HG03066 (cell line): ENCODE measurements around the gene SMG6.
A peak's percentile ranks its signal among the peaks of the same experiment; 100 is the strongest.

Experiments
- ATAC-seq: cut with Tn5 transposase; IDR thresholded peaks from one replicate; pipeline ENCODE4 v1.9.1; 2021; ENCODE audit warnings: low read depth; ENCODE audit not compliant: unreplicated experiment

The SMG6 gene

DNA sequence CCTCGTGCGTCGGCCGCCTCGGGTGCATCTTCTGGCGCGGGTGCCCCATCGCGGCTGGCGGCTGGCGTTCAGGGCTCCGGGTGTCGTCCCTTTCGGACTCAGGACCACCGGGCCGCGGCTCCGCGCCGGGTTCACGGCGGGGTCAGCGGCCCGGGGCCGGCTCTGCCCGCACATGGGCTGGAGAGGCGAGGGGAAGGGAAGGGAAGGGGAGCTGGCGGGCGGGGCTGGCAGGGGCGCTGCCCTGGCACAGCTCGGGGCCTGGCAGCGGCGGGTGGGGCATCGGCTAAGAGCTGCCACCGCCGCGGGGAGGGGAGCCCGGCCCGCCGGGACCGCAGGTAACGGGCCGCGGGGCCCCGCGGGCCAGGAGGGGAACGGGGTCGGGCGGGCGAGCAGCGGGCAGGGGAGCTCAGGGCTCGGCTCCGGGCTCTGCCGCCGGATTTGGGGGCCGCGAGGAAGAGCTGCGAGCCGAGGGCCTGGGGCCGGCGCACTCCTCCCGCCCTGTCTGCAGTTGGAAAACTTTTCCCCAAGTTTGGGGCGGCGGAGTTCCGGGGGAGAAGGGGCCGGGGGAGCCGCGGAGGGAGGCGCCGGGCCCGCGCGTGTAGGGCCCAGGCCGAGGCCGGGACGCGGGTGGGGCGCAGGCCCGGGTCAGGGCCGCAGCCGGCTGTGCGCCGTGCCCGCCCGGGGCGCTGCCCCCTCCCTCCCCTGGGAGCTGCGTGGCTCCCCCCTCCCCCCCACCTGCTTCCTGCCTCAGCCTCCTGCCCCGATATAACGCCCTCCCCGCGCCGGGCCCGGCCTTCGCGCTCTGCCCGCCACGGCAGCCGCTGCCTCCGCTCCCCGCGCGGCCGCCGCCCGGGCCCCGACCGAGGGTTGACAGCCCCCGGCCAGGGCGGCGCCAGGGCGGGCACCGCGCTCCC is 248.0 kb downstream of the SMG6 start:
- ATAC-seq = no peak

DNA sequence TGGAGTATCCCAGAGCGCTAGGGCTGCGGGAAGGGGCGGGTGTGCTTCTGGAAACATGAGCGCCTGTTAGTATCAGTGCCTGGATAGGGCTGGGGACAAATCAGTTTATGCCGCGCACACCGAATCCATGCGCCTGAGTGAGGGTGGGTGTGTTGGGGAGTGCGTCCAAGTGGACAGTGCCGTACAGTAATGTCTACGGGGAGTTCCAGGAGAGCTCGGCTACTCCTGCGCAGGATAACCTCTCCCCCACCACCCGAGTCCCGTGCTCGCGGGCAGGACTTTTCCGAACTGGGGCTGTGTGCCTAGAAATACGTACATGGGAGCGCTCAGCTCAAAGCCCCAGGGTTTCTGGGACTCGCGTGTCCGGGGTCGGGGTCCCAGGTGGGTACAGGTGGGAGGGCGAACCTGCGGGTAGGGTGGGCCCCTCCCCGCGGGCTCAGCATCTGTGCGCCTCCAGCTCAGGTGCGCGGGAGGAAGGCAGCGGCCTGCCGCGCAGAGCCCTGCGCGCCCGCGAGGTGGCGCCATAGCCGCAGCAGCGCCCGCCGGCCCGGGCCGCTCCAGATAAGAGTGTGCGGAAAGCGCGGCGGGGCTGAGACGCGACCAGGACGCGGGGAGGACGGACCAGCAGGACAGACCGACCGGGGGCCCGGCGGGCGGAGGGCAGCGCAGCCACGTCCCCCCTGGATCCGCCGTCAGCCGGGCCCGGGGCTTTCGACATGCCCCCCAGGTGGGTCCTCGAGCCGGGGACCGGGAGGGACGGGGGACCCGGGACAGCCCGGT is 248.9 kb downstream of the SMG6 start, which contains the start of gene HIC1:
Gene HIC1, plus strand, starts transcription at position 592 of the 780 bp plus-strand sequence. CDS start 1,588 bp downstream, outside the sequence.
- ATAC-seq = no peak

DNA sequence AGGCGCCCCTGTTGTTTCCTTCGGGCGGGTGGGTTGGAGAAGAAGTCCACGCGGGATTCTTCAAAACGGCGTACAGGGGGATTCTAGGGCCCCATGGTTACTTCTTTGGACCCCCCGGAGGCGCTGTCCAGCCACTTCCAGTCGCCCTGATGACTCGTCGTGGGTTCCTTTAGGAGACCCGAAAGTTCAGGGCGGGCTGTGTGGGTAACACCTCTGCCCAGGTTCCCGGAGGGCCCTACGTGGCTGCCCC is 249.4 kb downstream of the SMG6 start:
- no peak for ATAC-seq

DNA sequence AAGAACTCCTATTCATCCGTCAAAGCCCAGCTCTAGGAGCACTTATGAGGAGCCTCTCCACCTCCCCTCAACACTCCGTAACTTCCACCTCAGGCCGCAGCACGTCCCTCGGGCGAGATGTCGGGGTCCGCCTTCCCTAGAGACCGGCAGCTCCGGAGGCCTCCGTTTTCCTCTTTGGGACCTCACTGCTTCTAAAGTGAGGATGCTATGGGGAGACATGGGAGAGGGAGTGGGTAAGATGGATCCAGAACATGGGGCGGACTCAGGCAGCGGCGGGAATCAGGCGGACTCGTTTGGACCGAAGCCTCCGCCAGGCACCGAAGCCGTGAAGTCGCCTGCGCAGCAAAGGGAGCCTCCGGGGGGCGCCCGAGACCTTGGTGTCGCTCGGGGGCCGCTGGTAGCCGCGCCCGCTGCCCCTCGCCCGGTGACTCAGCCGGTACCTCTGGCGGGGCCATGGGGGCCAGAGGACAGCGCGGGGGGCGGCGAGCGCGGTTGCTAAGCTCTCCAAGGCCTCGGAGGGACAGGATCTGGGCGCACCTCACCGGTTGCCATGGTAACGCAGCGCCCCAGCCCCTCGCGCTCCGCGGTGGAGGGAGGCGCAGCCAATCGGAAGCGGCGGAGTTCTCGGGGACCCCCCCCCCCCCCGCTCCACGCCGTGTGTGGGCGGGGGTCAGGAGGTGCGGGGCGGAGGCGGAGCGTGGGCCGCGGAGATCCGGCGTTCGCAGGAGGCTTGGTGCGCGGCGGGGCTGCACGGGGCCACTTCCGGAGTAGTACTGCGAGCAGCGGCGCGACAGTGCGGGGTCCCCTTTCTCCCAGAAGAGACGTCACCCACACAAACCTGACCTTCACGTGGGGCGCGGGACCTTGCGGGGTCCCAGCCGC is 250.0 kb downstream of the SMG6 start:
- ATAC-seq = no peak

DNA sequence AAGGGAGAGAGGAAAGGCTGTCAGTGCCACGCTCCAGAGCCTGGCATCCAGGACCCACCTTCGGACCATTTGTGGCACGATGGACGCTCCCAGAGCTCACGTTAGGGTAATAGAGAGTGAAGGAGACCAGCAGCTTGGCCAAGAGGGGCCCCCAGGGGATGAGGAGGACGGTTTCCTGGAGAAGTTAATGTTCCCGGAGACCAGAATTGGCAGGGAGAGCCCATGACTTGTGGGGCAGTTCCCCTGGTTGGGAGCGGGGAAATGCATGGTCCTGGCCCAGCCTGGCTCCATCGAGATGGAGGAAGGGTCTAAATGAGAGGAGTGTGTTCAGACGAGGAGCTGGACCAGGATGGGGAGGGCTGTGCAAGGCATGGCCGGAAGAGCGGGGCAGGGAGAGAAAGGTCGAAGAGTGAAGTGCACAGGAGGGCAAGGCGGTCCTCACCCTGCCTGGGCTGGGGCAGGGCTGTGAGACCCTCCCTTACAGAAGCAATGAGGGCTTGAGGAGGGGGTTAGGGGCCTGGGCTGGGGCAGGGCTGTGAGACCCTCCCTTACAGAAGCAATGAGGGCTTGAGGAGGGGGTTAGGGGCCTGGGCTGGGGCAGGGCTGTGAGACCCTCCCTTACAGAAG is 251.5 kb downstream of the SMG6 start:
- no peak for ATAC-seq

DNA sequence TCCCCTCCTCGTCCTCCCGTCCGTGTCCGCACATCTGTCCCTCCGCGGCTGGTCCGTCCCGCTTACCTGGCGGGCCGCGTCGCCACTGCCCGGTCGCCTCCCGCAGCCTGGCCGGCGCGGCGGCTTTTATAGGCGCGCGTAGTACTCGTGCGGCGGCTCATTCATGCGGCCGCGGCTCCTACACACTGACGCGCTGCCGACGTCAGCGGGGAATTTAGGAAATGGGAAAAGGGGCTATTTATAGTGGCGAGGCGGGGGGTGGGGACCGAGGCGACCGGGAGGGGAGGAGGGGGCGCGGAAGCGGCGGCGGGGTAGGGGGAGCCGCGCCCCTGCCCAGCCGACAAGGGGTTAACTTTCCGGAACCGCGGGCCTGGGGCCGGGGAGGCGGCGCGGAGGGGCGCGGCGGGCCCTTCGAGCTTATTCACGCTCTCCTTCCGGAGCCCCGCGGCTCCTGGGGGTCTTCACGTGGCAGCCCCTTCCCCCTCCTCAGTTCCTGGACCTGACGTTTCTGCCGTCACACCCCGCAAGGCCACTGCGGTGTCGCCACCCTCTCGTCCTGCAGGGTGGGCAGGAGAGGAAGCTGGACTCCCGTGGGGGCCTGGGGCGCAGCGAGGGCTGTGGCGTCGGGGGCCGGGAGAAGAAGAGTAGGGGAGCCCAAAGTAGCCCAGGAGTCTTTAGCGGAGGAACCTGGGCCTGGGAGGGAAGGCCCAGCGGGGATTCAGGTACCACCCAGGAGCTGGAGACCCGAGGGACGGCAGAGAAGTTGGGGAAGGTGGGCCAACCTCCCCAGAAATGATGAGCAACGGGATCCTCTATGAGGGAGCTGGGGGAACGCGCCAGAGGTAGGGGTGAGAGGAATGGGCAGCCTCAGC is 252.3 kb downstream of the SMG6 start:
- ATAC-seq = no peak

DNA sequence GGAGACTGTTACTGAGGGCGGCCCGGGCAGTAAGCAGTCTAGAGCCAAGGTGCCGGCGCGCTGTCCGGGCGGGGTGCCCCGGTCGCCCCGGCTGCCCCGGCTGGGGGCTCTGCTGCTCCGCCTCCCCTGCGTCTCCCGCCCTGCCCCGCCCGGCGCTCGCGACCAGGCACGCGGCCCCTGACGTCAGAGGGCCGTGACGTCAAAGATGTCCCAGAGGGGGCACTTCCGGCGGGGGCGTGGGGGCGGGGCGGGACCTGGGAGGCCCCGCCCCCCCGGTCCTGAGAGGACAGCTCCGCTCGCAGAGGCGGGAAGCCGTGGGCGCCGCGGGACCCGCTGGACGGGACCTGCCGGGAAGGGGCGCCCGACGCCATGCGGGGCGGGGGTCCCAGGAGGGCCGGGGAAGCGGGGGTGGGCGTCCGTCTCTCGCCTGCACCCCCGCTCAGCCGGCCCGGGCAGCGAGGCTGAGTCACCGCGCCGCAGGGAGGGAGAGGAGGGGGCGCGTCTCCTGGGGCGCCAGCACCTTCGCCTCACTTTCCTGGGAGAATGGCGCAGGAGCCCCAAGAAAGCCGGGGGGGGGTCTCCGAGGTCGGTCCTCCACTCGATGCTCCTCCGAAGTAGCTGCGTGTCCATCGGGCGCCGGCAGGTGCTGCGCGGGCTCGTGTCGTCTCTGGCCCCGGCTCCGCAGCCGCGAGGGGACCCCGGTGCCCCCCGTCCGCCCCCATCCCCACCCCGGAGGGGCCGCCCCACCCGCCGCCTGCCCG is 253.1 kb downstream of the SMG6 start:
- peak; percentile 14 for ATAC-seq

DNA sequence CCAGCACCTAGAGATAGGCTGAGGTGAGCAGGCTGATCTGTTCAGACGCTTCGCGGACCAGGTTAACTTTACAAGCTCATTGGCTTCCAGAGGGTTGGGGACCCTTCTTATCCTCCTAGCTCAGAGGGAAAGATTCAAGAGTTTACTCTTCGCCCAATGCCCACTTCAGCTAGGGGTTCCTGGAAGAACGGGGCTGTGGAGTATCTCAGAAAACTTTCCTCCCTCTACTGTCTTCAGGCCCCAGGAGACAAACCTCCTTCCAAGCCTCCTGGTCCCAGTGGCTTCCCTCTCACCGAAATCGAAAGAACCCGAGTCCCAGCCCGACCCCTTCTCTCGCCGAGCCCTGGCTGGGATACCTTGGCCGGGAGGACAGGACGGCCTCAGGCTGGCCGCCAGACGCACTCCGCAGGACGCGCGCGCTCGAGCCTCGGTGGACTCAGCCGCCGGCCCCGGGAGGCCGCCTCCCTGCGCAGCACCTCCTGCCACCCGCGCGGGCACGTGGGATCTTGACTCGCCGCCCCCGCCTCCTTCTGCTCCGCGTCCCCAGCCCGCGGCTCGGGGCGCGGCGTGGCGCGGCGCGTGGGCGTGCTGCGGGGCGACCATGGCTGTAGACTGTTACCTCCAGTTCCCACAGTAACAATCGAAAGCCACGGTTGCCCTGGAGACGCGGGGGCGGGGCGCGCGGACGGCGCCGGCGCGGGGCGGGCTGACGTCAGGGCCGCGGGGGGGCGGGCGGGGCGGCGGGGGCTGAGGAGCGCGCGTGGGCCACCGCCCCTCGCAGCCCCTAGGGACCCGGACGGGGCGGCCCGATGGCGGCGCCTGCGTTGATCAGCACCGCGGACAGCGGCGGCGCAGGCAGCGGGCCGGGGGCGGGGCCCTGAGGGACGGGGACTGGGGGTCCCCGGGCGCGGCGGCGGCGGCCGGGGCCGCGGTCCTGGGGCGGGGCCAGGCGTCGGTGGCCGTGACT is 254.0 kb downstream of the SMG6 start:
- ATAC-seq = peak; percentile 39

DNA sequence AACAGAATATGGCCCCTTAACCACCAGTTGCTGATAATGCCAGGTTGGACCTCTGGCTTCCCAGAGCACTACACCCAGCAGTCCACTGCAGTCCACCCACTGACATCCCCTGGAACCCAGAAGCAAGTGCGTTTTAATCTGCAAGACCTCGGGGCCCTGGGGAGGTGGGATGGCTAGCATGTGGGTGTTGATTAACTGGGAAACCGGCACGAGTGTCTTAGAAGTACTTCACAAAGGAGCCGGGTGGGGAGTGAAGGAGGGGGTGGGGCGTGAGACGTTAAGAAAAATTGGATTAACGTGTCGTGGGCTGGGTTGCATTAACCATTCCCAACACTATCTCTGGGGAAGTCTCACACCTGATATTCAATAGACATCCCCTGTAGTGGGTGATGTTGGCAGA is 254.8 kb downstream of the SMG6 start:
- no peak for ATAC-seq

DNA sequence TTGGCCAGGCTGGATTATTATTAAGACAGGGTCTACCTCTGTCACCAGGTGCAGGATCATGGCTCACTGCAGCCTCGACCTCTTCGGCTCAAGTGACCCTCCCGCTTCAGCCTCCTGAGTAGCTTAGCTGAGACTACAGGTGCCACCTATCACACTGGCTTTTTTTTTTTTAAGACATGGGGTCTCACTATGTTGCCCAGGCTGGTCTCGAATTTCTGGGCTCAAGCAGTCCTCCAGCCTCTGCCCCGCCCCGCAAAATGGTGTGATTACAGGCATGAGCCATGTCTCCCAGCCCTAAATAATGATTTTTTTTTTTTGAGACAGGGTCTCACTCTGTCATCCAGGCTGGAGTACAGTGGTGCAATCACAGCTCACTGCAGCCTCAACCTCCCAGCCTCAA is 256.0 kb downstream of the SMG6 start:
- ATAC-seq = no peak

DNA sequence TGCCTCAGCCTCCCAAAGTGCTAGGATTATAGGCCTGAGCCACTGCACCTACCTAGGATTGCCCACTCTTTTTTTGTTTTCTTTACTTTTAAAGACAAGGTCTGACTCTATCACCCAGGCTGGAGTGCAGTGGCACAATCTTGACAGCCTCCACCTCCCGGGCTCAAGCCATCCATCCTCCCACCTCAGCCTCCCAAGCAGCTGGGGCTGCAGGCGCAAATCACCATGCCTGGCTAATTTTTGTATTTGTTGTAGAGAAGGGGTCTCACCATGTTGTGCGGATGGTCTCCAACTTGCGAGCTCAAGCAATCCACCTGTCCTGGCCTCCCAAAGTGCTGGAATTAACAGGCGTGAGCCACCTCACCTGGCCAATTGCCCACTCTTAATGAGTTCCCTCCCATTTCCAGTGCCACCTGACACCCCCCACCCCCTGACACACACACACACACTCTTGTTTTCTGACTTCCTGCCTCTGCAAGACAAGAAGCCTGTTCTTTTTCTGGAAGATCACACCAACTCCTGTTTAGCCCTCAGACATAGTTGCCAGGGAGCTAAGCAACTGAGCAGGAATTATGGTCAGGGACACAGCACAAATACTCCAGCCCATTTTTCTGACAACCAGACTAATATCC is 259.2 kb downstream of the SMG6 start:
- no peak for ATAC-seq

DNA sequence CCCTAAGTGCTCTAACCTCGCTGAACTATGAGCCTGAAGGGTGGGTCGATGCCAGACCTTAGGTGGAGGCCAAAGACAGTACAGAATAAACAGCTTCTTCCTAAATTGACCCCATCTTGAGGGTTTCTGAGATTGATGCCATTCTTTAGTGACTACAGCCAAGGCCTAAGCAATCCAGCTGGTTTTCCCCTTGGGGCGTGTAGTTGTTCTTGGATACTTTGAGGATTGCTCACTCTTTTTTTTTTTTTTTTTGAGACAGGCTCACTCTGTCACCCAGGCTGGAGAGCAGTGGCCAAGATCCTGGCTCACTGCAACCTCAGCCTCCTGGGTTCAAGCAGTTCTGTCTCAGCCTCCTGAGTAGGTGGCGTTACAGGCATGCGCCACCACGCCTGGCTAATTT is 259.8 kb downstream of the SMG6 start:
- no peak for ATAC-seq

DNA sequence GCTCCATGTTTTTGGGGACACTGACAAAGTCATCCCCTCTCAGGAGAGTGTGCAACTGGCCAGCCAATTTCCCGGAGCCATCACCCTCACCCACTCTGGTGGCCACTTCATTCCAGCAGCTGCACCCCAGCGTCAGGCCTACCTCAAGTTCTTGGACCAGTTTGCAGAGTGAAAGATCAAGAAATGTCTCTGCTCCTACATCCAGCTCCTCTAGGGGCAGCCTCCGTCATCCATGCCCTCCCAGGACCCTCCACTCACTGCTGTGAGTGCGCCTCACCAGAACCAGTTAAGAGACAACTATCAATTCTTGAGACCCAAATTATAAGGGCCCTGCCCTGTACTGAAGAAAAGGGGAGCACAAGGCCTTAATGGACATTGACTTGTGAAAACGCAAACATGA is 260.7 kb downstream of the SMG6 start:
- no peak for ATAC-seq

DNA sequence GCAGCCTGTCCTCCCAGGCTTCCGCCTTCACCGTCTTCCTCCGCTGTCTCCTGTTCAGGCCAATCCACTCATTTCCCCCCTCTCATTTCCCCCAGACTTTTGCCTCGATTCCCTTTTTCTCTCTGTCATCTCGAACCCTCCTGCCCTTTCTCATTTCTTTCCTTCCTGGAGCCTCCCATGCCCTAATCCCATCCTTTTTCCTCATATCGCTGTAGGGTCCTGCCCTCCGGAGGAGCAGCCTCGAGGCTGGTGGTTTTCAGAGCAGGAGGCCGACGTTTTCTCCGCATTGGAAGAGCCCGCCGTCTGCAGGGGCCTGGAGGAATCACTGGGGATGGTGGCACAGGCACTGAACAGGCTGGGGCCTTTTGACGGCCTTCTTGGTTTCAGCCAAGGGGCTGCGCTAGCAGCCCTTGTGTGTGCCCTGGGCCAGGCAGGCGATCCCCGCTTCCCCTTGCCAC is 261.2 kb downstream of the SMG6 start:
- no peak for ATAC-seq

DNA sequence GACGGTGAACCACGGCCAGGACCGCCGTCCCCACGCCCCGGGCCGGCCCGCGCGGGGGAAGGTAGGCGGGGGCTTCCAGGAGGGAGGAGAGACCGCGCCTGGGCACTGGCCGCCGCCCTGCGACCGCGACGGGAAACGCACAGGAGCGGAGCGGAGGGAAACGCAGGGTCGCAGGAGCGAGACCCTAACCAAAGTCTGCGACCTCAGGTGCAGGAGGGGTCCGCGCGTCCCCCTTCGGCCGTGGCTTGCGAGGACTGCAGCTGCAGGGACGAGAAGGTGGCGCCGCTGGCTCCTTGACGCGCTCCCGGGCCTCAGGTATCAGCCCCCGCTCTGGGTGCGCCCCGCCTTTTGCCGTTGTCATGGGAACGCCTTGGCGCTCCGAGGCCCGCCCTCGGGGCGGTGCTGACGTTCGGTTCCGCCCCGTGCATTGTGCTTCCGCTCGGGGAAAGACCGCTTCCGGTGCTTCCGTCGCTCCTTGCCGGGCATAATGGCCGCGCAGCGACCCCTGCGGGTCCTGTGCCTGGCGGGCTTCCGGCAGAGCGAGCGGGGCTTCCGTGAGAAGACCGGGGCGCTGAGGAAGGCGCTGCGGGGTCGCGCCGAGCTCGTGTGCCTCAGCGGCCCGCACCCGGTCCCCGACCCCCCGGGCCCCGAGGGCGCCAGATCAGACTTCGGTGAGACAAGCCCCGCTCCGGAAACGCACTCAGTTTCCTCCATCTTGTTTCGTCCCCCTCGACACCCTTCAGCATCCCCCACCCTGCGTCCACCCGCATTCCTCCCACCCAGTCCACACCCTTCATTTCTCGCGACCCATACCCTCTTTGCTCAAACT is 261.8 kb downstream of the SMG6 start, which contains the start of gene OVCA2:
Gene OVCA2, plus strand, starts transcription at position 462 of the 829 bp plus-strand sequence. Its CDS starts 26 bp downstream, at position 488.
- ATAC-seq = peak; percentile 91

DNA sequence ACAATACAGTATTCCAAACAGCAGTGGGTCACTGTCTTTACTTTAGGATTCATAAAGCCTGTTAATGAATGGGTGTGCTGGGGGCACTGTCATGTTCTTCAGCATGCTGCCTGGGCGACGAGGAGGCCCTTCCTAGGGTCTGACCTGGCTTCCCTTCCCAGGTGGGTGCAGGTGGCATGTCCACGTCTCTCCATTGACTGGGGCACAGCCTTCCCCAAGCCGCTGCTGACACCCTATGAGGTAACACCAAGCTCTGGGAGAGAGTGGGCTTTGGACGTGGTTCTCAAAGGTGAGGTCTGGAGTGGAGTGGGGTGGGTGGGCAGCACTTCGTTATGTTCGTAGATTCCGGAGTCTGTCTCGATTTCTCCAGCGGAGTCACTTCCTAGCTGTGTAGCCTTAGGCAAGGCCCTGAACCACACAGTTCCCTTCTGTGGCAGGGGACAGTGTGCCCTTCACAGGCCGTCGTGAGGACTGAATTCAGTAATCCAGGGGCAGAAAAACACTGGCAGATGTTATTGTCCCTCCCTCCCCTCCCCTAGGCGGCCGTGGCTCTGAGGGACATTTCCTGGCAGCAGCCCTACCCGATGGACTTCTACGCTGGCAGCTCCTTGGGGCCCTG is 262.5 kb downstream of the SMG6 start:
- no peak for ATAC-seq
